Breast epithelium (tissue), 4 donors: ENCODE data around the gene SYT5. TPM values are rescaled to one million over a fixed set of nuclear protein-coding genes. Genes with fewer than 3 reads are reported as not detected.
A peak's percentile ranks its signal among the peaks of the same experiment; 100 is the strongest.

ENCODE experiments used
- DNase-seq, 2 donors: peaks; one replicate each; pipeline ENCODE4 v3.0.0-alpha.2; 2019; ENCODE audit warnings: low spot score in 2 of 2
- H3K27ac ChIP-seq, 2 donors: fragments of 200-600 bp; sonication (generic) in 1 of 2; one replicate each; pipeline ENCODE4 v1.5.1; 2016 to 2019; ENCODE audit warnings: mild to moderate bottlenecking in 1 of 2
- H3K27me3 ChIP-seq, 2 donors: fragments of 200-600 bp; sonication (generic) in 1 of 2; one replicate each; pipeline versions ENCODE4 v1.5.1 to v1.6.0; 2017 to 2019; ENCODE audit warnings: control low read depth in 1 of 2, mild to moderate bottlenecking in 1 of 2
- H3K36me3 ChIP-seq: fragments of 200-600 bp; one replicate; pipeline ENCODE4 v1.5.1; 2019
- H3K4me1 ChIP-seq, 2 donors: fragments of 200-600 bp; sonication (generic); one replicate each; pipeline ENCODE4 v1.5.1; 2016 to 2019; ENCODE audit warnings: control low read depth in 1 of 2
- H3K4me3 ChIP-seq, 3 donors: fragments of 200-600 bp; sonication (generic); 1 replicate in 2 of 3; 2 replicates in 1 of 3; pipeline ENCODE4 v1.5.1; 2016 to 2019; ENCODE audit warnings: mild to moderate bottlenecking in 3 of 3, moderate library complexity in 2 of 3
- H3K9me3 ChIP-seq, 2 donors: fragments of 200-600 bp; sonication (generic) in 1 of 2; one replicate each; pipeline ENCODE4 v1.5.1; 2016 to 2019; ENCODE audit warnings: control low read depth in 1 of 2
- POLR2A ChIP-seq: fragments of 450-650 bp; IDR thresholded peaks from one replicate; pipeline ENCODE4 v1.6.1; 2016; ENCODE audit warnings: antibody characterized with exemption, mild to moderate bottlenecking, moderate library complexity
- POLR2AphosphoS5 ChIP-seq, 3 donors: sonication (generic); formaldehyde crosslinking; IDR thresholded peaks; one replicate each; pipeline ENCODE4 v1.6.1; 2017; ENCODE audit warnings: antibody characterized with exemption in 3 of 3
- intact Hi-C: fragments of 100-400 bp; cut with DNase I; formaldehyde crosslinking; loops from one replicate; pipeline ENCODE4 v1.15.1; 2023; ENCODE audit warnings: low total_unique reads
- total RNA-seq, 3 donors: library from RNA; depleted of rRNA; stranded (reverse); fragments of >200 nt; gene quantifications; one replicate each; pipeline ENCODE4 v1.1.0, GENCODE V29; 2016
- TF ChIP-seq, protein P1 (sequence below), 3 donors: fragments of 450-650 bp; IDR thresholded peaks; one replicate each; pipeline ENCODE4 v1.5.1; 2016 to 2017; ENCODE audit warnings: antibody characterized with exemption in 3 of 3, mild to moderate bottlenecking in 3 of 3, moderate library complexity in 3 of 3

The SYT5 gene
- under 1 TPM in 1 of 3 donors, not detected in 2; under 0.01 TPM for total RNA-seq

DNA sequence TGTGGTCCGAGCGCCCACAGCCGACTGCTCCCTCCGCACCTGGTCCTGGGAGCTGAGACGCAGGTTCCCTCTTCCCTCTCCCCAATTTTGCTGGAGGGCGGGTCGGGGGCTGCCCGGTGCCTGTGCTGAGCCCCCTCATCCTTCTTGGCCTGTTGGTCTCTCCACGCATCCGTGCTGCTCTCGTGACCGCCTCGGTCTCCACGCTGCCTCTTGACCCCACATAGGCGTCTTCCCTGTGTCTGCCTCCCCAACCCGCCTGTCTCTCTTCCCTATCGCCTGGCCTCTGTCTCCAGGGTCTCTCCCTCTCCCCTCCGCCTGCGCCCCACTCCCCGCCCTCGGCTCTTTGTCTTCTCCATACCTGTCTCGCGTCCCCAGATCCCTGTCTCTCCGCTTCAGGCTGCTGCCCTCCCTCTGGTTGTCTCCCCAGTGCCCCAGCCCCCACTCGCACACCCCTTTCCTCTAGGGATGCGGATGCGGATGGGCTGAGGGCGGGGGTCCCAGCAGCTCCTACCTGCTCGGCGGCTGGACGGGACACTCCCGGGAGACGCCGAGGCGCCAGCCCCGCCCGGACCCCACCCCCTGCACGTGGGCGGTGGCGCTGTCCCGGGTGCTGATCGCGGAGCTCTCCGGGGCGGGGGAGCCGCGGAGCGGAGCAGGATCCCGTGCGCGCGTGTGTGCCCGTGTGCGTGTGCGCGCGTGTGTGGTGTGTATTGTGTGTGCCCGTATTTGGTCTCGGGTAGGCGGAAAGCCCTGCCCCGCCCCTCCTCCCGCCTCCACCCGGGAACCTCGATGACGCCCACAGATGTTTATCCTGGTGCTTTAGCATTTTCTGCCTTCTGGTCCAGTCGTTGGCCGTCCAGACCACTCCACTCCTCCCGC is at the start of gene SYT5:
Gene SYT5, minus strand, starts transcription at position 684 of the 879 bp plus-strand sequence. CDS start 1,248 bp downstream, outside the sequence.
- no peak for DNase-seq
- intact Hi-C loops, result loop anchor here (10.0 kb wide), 1 partner anchor 1475 kb away; no protein-coding TSS in a partner anchor
- H3K4me1 ChIP-seq, result peaks cover 0 to 4% of the 10 kb centered on the region in 2 donors
- no peak within 1 kb of the TSS for H3K27ac ChIP-seq
- no peaks in the 10 kb centered on the region for H3K9me3 ChIP-seq
- TF ChIP-seq POLR2AphosphoS5 (IDR thresholded peaks at IDR 0.05) (no peak), POLR2A (no peak)
- TF ChIP-seq, protein P1, sequence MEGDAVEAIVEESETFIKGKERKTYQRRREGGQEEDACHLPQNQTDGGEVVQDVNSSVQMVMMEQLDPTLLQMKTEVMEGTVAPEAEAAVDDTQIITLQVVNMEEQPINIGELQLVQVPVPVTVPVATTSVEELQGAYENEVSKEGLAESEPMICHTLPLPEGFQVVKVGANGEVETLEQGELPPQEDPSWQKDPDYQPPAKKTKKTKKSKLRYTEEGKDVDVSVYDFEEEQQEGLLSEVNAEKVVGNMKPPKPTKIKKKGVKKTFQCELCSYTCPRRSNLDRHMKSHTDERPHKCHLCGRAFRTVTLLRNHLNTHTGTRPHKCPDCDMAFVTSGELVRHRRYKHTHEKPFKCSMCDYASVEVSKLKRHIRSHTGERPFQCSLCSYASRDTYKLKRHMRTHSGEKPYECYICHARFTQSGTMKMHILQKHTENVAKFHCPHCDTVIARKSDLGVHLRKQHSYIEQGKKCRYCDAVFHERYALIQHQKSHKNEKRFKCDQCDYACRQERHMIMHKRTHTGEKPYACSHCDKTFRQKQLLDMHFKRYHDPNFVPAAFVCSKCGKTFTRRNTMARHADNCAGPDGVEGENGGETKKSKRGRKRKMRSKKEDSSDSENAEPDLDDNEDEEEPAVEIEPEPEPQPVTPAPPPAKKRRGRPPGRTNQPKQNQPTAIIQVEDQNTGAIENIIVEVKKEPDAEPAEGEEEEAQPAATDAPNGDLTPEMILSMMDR (IDR thresholded peaks at IDR 0.05), result no peak
- H3K27me3 ChIP-seq, result peaks cover 4 to 80% of the 10 kb centered on the region in 2 donors
- peak within 1 kb of the TSS in 2 of 3 donors; percentile 30 to 56 for H3K4me3 ChIP-seq
- no peaks in the 10 kb centered on the region for H3K36me3 ChIP-seq

- no peak for DNase-seq
- no peak overlapping the region for H3K4me3 ChIP-seq
- no peaks in the 10 kb centered on the region for H3K27me3 ChIP-seq
- H3K9me3 ChIP-seq, result no peaks in the 10 kb centered on the region
- H3K4me1 ChIP-seq, result no peaks in the 10 kb centered on the region
- peaks cover 18% of the 10 kb centered on the region for H3K36me3 ChIP-seq
- intact Hi-C loops, result no loop called here
- no peak overlapping the region for H3K27ac ChIP-seq
- no peak for TF ChIP-seq POLR2AphosphoS5 (IDR thresholded peaks at IDR 0.05)
- no peak for TF ChIP-seq POLR2A
- TF ChIP-seq, protein P1 (IDR thresholded peaks at IDR 0.05), result no peak
These were observed 49.7 kb upstream of the SYT5 start for GRCh38 chr19:55229789-55230182.

DNA sequence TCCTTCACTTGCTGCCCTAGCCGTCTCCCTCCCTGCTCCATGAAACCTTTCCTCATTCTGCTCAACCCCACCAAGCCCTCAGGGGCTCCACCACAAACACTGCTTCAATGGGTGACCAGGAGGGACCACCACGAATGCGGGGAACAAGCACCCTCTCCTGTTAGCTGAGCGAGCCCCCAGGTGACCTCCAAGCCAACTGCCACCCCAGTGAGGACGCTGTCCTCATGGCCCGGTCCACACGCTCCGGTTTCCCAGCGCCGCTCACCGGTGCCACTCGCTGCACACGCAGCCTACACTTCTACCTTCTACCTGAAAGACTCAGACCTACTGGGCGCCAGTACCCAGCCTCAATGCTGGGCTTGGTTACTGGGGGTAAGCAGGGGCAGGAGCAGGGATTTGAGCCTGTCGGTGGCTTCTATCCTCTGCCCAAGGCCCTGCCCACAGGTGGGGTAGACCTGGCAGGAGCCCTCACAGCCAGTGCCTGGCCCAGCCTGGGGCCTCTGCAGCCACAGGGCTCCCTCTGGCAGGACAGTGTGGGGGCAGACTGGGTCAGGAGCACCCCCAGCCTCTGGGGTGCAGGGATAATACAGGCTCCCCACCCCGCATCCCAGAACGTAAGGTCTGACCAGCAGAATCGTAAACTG is 49.2 kb upstream of the SYT5 start:
- intact Hi-C loops, result no loop called here
- no peak for TF ChIP-seq POLR2A
- no peak for TF ChIP-seq POLR2AphosphoS5 (IDR thresholded peaks at IDR 0.05)
- TF ChIP-seq, protein P1 (IDR thresholded peaks at IDR 0.05), result no peak
- Histone ChIP-seq H3K9me3 (no peaks in the 10 kb centered on the region), H3K27ac (no peak overlapping the region), H3K36me3 (peaks cover 18% of the 10 kb centered on the region), H3K27me3 (no peaks in the 10 kb centered on the region), H3K4me1 (no peaks in the 10 kb centered on the region), H3K4me3 (no peak overlapping the region)
- DNase-seq, result no peak

- no peak within 1 kb of the TSS for H3K4me3 ChIP-seq
- no peaks in the 10 kb centered on the region for H3K27me3 ChIP-seq
- TF ChIP-seq POLR2A, result no peak
- TF ChIP-seq, protein P1 (IDR thresholded peaks at IDR 0.05), result no peak
- DNase-seq, result no peak
- H3K4me1 ChIP-seq, result no peaks in the 10 kb centered on the region
- no peaks in the 10 kb centered on the region for H3K9me3 ChIP-seq
- no peak within 1 kb of the TSS for H3K27ac ChIP-seq
- intact Hi-C loops, result no loop called here
- H3K36me3 ChIP-seq, result peaks cover 18% of the 10 kb centered on the region
These were observed 48.4 kb upstream of the SYT5 start, which contains the start of gene TMEM86B for GRCh38 chr19:55228403-55229031. Gene TMEM86B, minus strand, starts transcription at chr19:55228763. Its CDS starts 22 bp downstream, at chr19:55228741.
